Panc1 (cell line): ENCODE data around the gene MAP3K4. TPM values are rescaled to one million over a fixed set of nuclear protein-coding genes. Genes with fewer than 3 reads are reported as not detected.

ENCODE experiments used
- ATAC-seq: fragments of 200-7000 bp; cut with Tn5 transposase; 2 replicates; pipeline ENCODE4 v1.9.1; 2020; ENCODE audit warnings: mild to moderate bottlenecking, moderate library complexity
- BruUV-seq: library from RNA; stranded (reverse); fragments of 400-500 nt; replicated peaks from 2 replicates; lab custom pipeline; 2021; lab: Mats Ljungman, UMichigan
- CTCF ChIA-PET: fragments of 300-600 bp; sonication (Branson Sonifier 250); formaldehyde crosslinking; loops from one replicate; lab custom pipeline; 2022; ENCODE audit warnings: antibody characterized with exemption; lab: Charles Lee
- POLR2A ChIA-PET: fragments of 300-600 bp; sonication (Branson Sonifier 250); formaldehyde crosslinking; loops from one replicate; lab custom pipeline; 2022; ENCODE audit warnings: antibody characterized with exemption; lab: Charles Lee
- DNase-seq: peaks from one replicate; pipeline ENCODE4 v3.0.0-alpha.2; 2010; ENCODE audit warnings: low read depth, low spot score
- H3K27ac ChIP-seq: 2 replicates; pipeline ENCODE4 v1.5.1; 2011; ENCODE audit warnings: mild to moderate bottlenecking, low read length, inconsistent platforms
- H3K27me3 ChIP-seq: fragments of 200-500 bp; sonication (Bioruptor generic); 2 replicates; pipeline ENCODE4 v1.6.0; 2014; ENCODE audit warnings: low read length, inconsistent platforms; ENCODE audit not compliant: control insufficient read depth, insufficient read depth
- H3K36me3 ChIP-seq: fragments of 200-500 bp; sonication (Bioruptor generic); 2 replicates; pipeline ENCODE4 v1.5.1; 2014; ENCODE audit warnings: inconsistent platforms, mild to moderate bottlenecking, low read length, moderate library complexity; ENCODE audit not compliant: control insufficient read depth, insufficient read depth
- H3K4me1 ChIP-seq: 2 replicates; pipeline ENCODE4 v1.5.1; 2011; ENCODE audit warnings: inconsistent platforms, mild to moderate bottlenecking, low read length, moderate library complexity; ENCODE audit not compliant: control insufficient read depth, insufficient read depth
- H3K4me3 ChIP-seq, 2 experiments: 2 replicates each; pipeline ENCODE4 v1.5.1; 2011 to 2012; ENCODE audit warnings: low read depth in 2 of 2, low read length in 2 of 2, mild to moderate bottlenecking in 2 of 2, inconsistent platforms in 1 of 2, moderate library complexity in 1 of 2
- H3K9me3 ChIP-seq: fragments of 200-500 bp; sonication (Bioruptor generic); 2 replicates; pipeline ENCODE4 v1.5.1; 2014; ENCODE audit warnings: low read depth, mild to moderate bottlenecking, inconsistent platforms, low read length, moderate library complexity; ENCODE audit not compliant: control insufficient read depth, insufficient read depth
- POLR2AphosphoS5 ChIP-seq: IDR thresholded peaks from 2 replicates; pipeline ENCODE4 v1.6.1; 2012; ENCODE audit warnings: mild to moderate bottlenecking, low read depth, low read length, moderate library complexity
- SIN3A ChIP-seq: IDR thresholded peaks from 2 replicates; pipeline ENCODE4 v1.6.1; 2012; ENCODE audit warnings: low read depth, mild to moderate bottlenecking, low read length, moderate library complexity, borderline replicate concordance; ENCODE audit not compliant: insufficient read depth
- TCF7L2 ChIP-seq: IDR thresholded peaks from 2 replicates; pipeline ENCODE4 v1.6.1; 2011; ENCODE audit warnings: mild to moderate bottlenecking, low read depth, low read length, inconsistent platforms
- in situ Hi-C: cut with HindIII; loops from 2 replicates; pipeline ENCODE4 v1.10.0; 2016; ENCODE audit warnings: low sequenced_read_pairs, low pct_unique_long_range_greater_than_20kb
- intact Hi-C: fragments of 100-400 bp; cut with micrococcal nuclease; formaldehyde crosslinking; loops from one replicate; pipeline ENCODE4 v1.10.0; 2022; ENCODE audit not compliant: unreplicated experiment
- total RNA-seq: library from RNA; stranded (reverse); gene quantifications from one replicate; pipeline ENCODE4 v1.2.1, GENCODE V29; 2021; ENCODE audit not compliant: unreplicated experiment
- TF ChIP-seq, protein P1 (sequence below): fragments of 450-650 bp; IDR thresholded peaks from 2 replicates; pipeline ENCODE4 v1.5.1; 2017; ENCODE audit warnings: mild to moderate bottlenecking
- TF ChIP-seq, protein P2 (sequence below), 2 experiments: IDR thresholded peaks; 2 replicates each; pipeline ENCODE4 v1.6.1; 2011 to 2012; ENCODE audit warnings: low read depth in 2 of 2, control low read depth in 1 of 2, low read length in 1 of 2, mild to moderate bottlenecking in 1 of 2, moderate library complexity in 1 of 2; ENCODE audit not compliant: insufficient read depth in 1 of 2

The MAP3K4 gene
- total RNA-seq, 1 experiment from 2014 or later = 49.3 TPM

DNA sequence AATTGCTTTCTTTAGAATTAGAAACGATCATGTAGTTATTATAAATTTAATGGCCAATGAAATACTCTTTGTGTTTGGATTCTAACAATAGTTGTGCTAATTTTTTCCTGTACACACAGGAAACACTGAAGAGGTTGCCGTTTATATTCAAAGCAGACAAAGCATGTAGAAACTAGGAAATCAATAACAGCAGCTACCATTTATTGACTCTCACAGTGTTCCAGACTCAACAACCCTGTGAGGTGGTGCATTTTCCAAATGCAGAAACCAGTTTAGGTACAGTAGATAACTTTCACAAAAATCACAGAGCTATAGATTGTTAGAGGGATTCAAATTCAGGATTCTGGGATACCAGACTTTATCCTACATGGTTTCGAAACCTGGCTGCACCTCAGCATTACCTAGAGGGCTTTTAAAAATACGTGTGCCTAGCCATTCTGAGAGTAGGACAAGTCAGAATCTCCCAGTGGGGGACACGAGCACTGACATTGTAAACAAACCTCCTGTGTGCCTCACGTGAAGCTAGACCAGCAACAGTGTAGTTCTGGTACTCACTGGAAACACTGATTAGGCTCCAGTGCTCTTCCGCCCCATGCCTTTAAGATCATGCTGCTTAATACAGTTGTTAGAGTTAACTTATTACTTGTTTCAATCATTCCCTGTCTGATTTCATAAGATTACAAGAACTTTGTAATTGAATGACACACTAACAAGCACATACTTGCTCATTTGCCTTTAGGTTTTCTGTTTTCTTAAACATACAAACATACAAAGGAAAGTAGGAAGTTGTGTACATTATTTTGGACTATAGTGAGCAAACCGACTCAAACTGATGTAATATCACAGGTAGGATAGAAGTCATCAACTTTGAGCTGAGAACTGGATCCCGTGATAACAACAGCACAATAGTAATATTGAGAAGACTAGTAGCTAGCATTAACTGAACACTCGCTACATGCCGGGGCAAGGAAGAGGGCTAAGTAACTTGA is 65.8 kb downstream of the MAP3K4 start:
- TF ChIP-seq SIN3A (no peak), POLR2AphosphoS5 (no peak), TCF7L2 (no peak)
- TF ChIP-seq, protein P1, sequence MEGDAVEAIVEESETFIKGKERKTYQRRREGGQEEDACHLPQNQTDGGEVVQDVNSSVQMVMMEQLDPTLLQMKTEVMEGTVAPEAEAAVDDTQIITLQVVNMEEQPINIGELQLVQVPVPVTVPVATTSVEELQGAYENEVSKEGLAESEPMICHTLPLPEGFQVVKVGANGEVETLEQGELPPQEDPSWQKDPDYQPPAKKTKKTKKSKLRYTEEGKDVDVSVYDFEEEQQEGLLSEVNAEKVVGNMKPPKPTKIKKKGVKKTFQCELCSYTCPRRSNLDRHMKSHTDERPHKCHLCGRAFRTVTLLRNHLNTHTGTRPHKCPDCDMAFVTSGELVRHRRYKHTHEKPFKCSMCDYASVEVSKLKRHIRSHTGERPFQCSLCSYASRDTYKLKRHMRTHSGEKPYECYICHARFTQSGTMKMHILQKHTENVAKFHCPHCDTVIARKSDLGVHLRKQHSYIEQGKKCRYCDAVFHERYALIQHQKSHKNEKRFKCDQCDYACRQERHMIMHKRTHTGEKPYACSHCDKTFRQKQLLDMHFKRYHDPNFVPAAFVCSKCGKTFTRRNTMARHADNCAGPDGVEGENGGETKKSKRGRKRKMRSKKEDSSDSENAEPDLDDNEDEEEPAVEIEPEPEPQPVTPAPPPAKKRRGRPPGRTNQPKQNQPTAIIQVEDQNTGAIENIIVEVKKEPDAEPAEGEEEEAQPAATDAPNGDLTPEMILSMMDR = no peak
- TF ChIP-seq, protein P2, sequence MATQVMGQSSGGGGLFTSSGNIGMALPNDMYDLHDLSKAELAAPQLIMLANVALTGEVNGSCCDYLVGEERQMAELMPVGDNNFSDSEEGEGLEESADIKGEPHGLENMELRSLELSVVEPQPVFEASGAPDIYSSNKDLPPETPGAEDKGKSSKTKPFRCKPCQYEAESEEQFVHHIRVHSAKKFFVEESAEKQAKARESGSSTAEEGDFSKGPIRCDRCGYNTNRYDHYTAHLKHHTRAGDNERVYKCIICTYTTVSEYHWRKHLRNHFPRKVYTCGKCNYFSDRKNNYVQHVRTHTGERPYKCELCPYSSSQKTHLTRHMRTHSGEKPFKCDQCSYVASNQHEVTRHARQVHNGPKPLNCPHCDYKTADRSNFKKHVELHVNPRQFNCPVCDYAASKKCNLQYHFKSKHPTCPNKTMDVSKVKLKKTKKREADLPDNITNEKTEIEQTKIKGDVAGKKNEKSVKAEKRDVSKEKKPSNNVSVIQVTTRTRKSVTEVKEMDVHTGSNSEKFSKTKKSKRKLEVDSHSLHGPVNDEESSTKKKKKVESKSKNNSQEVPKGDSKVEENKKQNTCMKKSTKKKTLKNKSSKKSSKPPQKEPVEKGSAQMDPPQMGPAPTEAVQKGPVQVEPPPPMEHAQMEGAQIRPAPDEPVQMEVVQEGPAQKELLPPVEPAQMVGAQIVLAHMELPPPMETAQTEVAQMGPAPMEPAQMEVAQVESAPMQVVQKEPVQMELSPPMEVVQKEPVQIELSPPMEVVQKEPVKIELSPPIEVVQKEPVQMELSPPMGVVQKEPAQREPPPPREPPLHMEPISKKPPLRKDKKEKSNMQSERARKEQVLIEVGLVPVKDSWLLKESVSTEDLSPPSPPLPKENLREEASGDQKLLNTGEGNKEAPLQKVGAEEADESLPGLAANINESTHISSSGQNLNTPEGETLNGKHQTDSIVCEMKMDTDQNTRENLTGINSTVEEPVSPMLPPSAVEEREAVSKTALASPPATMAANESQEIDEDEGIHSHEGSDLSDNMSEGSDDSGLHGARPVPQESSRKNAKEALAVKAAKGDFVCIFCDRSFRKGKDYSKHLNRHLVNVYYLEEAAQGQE (IDR thresholded peaks at IDR 0.05; ENCODE audit: insufficient read depth in 1 of 2, low read depth in 2 of 2, low read length in 1 of 2) = no peak
- in situ Hi-C loops (no loop called here), intact Hi-C loops (no loop called here)
- Histone ChIP-seq H3K4me3 (no peak overlapping the region), H3K27ac (no peak overlapping the region; the same call in 1 of the 2 replicates), H3K36me3 (no peaks in the 10 kb centered on the region), H3K4me1 (no peaks in the 10 kb centered on the region), H3K9me3 (no peaks in the 10 kb centered on the region), H3K27me3 (no peaks in the 10 kb centered on the region)
- BruUV-seq = no TSS peak
- DNase-seq (no peak), ATAC-seq (no peak)
- CTCF ChIA-PET = no interaction called here
- POLR2A ChIA-PET = no interaction called here

DNA sequence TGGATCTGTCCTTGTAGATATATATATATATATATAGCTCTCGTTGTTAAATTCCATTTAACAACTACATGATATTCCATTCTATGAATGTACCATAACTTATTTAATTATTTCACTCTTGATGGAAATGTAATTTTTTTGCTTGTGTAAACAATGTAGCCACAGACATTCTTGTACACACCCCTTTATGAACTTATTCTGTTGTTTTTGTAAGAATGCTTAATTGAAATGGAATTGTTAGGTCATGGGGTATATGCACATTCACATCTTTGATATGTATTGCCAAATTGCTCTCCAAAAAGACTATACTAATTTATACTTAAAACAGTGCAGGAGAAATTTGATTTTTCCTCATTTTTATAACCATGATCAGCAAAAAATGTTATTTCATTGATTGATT is 67.2 kb downstream of the MAP3K4 start:
- Histone ChIP-seq H3K27ac (no peak overlapping the region), H3K4me1 (no peaks in the 10 kb centered on the region), H3K4me3 (no peak overlapping the region), H3K27me3 (no peaks in the 10 kb centered on the region), H3K36me3 (no peaks in the 10 kb centered on the region), H3K9me3 (no peaks in the 10 kb centered on the region)
- TF ChIP-seq SIN3A (no peak), POLR2AphosphoS5 (no peak), TCF7L2 (no peak)
- TF ChIP-seq, protein P1 = no peak
- TF ChIP-seq, protein P2 (IDR thresholded peaks at IDR 0.05; ENCODE audit: insufficient read depth in 1 of 2, low read depth in 2 of 2, low read length in 1 of 2) = no peak
- CTCF ChIA-PET = no interaction called here
- no TSS peak for BruUV-seq
- no peak for DNase-seq
- in situ Hi-C loops = no loop called here
- ATAC-seq = no peak
- intact Hi-C loops = no loop called here
- POLR2A ChIA-PET = interaction anchor here (0.6 kb wide), 1 partner anchor 19 kb away, joined by 3 read pairs; no protein-coding TSS in a partner anchor
